HEK293 (cell line): ENCODE measurements around the gene RBM42.

Experiments
- CTCF ChIP-seq: fragments of 450-650 bp; formaldehyde crosslinking; IDR thresholded peaks from 2 replicates; pipeline ENCODE4 v1.5.1; 2016; ENCODE audit warnings: missing biosample characterization, missing genetic modification characterization
- OSR2 ChIP-seq: fragments of 450-650 bp; formaldehyde crosslinking; IDR thresholded peaks from 2 replicates; pipeline ENCODE4 v1.5.1; 2016; ENCODE audit warnings: missing biosample characterization, missing genetic modification characterization
- SP2 ChIP-seq: fragments of 450-650 bp; formaldehyde crosslinking; IDR thresholded peaks from 2 replicates; pipeline ENCODE4 v1.5.1; 2016; ENCODE audit warnings: missing biosample characterization, missing genetic modification characterization
- ZNF433 ChIP-seq: fragments of 450-650 bp; formaldehyde crosslinking; IDR thresholded peaks from 2 replicates; pipeline ENCODE4 v1.5.1; 2016; ENCODE audit warnings: missing biosample characterization, missing genetic modification characterization, low read depth
- ZNF501 ChIP-seq: fragments of 450-650 bp; formaldehyde crosslinking; IDR thresholded peaks from 2 replicates; pipeline ENCODE4 v1.5.1; 2016; ENCODE audit warnings: missing biosample characterization, missing genetic modification characterization
- TF ChIP-seq, protein P1 (sequence below): fragments of 450-650 bp; formaldehyde crosslinking; IDR thresholded peaks from 2 replicates; pipeline ENCODE4 v1.5.1; 2016; ENCODE audit warnings: missing biosample characterization, missing genetic modification characterization
- TF ChIP-seq, protein P2 (sequence below): fragments of 450-650 bp; formaldehyde crosslinking; IDR thresholded peaks from 2 replicates; pipeline ENCODE4 v1.5.1; 2016; ENCODE audit warnings: missing biosample characterization, missing genetic modification characterization

GRCh38 chr19:35620001-35620400, 8.8 kb upstream of the RBM42 start:
- TF ChIP-seq SP2 (tag by site-specific recombination) (no peak), ZNF433 (tag by site-specific recombination) (no peak), OSR2 (tag by site-specific recombination) (no peak), ZNF501 (tag by site-specific recombination) (no peak), CTCF (no peak)
- TF ChIP-seq, protein P1, sequence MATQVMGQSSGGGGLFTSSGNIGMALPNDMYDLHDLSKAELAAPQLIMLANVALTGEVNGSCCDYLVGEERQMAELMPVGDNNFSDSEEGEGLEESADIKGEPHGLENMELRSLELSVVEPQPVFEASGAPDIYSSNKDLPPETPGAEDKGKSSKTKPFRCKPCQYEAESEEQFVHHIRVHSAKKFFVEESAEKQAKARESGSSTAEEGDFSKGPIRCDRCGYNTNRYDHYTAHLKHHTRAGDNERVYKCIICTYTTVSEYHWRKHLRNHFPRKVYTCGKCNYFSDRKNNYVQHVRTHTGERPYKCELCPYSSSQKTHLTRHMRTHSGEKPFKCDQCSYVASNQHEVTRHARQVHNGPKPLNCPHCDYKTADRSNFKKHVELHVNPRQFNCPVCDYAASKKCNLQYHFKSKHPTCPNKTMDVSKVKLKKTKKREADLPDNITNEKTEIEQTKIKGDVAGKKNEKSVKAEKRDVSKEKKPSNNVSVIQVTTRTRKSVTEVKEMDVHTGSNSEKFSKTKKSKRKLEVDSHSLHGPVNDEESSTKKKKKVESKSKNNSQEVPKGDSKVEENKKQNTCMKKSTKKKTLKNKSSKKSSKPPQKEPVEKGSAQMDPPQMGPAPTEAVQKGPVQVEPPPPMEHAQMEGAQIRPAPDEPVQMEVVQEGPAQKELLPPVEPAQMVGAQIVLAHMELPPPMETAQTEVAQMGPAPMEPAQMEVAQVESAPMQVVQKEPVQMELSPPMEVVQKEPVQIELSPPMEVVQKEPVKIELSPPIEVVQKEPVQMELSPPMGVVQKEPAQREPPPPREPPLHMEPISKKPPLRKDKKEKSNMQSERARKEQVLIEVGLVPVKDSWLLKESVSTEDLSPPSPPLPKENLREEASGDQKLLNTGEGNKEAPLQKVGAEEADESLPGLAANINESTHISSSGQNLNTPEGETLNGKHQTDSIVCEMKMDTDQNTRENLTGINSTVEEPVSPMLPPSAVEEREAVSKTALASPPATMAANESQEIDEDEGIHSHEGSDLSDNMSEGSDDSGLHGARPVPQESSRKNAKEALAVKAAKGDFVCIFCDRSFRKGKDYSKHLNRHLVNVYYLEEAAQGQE (tag by site-specific recombination): no peak
- TF ChIP-seq, protein P2, sequence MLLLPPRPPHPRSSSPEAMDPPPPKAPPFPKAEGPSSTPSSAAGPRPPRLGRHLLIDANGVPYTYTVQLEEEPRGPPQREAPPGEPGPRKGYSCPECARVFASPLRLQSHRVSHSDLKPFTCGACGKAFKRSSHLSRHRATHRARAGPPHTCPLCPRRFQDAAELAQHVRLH (tag by site-specific recombination): no peak
